Stomach smooth muscle (tissue), 2 donors: ENCODE results near the gene MRM3.
"Not testable (repeated sequence)": the region's sequence is repeated elsewhere in the genome, so short reads cannot be mapped to it uniquely, and the experiment has no call there.

Experiments used
- H3K27ac ChIP-seq: one replicate; pipeline ENCODE4 v1.7.0; 2013; ENCODE audit warnings: mild to moderate bottlenecking, low read length, inconsistent platforms
- H3K27me3 ChIP-seq, 2 donors: one replicate each; pipeline ENCODE4 v1.7.0; 2013; ENCODE audit warnings: low read length in 2 of 2; ENCODE audit not compliant: insufficient read depth in 2 of 2, control insufficient read depth in 1 of 2
- H3K36me3 ChIP-seq, 2 donors: one replicate each; pipeline ENCODE4 v1.7.0; 2013; ENCODE audit warnings: low read length in 2 of 2; ENCODE audit not compliant: control insufficient read depth in 2 of 2, insufficient read depth in 2 of 2
- H3K4me1 ChIP-seq: one replicate; pipeline ENCODE4 v1.7.0; 2013; ENCODE audit warnings: low read length; ENCODE audit not compliant: control insufficient read depth, insufficient read depth
- H3K4me3 ChIP-seq, 2 donors: one replicate each; pipeline ENCODE4 v1.7.0; 2013; ENCODE audit warnings: low read length in 2 of 2
- H3K9ac ChIP-seq, 2 donors: one replicate each; pipeline ENCODE4 v1.7.0; 2013; ENCODE audit warnings: low read length in 2 of 2, mild to moderate bottlenecking in 1 of 2
- H3K9me3 ChIP-seq, 2 donors: one replicate each; pipeline ENCODE4 v1.7.0; 2013; ENCODE audit warnings: low read length in 2 of 2; ENCODE audit not compliant: control insufficient read depth in 2 of 2
- donor health status: healthy.
- donor health status: Pancreatic carcinoma.

MRM3 gene

GRCh38 chr17:787641-788221 is 5.6 kb downstream of the MRM3 start:
- H3K27ac ChIP-seq: no peak overlapping the region
- H3K27me3 ChIP-seq: no peaks in the 10 kb centered on the region
- H3K36me3 ChIP-seq: peaks cover 14 to 30% of the 10 kb centered on the region in 2 donors
- H3K4me3 ChIP-seq: no peak overlapping the region
- no peak overlapping the region for H3K9ac ChIP-seq
- H3K4me1 ChIP-seq: peaks cover 35% of the 10 kb centered on the region
- H3K9me3 ChIP-seq: no peaks in the 10 kb centered on the region

DNA sequence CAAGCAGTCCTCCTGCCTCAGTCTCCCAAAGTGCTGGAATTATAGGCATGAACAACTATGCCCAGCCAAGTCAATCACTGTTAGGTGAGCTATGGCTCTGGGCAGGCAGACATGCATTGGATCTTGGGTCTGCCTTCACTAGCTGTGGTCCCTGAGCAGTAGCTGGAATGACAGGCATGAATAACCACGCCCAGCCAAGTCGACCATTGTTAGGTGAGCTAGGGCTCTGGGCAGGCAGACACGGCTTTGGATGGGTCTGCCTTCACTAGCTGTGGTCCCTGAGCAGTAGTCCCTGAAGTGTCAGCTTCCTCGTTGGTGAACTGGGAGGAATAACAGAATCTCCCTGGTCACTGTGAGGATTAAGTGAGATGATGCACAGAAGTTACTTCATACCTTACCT is 6.4 kb downstream of the MRM3 start:
- peaks cover 14 to 30% of the 10 kb centered on the region in 2 donors for H3K36me3 ChIP-seq
- H3K4me1 ChIP-seq: peaks cover 33% of the 10 kb centered on the region
- no peak overlapping the region for H3K4me3 ChIP-seq
- no peaks in the 10 kb centered on the region for H3K27me3 ChIP-seq
- no peak overlapping the region for H3K27ac ChIP-seq
- H3K9me3 ChIP-seq: no peaks in the 10 kb centered on the region
- no peak overlapping the region for H3K9ac ChIP-seq

DNA sequence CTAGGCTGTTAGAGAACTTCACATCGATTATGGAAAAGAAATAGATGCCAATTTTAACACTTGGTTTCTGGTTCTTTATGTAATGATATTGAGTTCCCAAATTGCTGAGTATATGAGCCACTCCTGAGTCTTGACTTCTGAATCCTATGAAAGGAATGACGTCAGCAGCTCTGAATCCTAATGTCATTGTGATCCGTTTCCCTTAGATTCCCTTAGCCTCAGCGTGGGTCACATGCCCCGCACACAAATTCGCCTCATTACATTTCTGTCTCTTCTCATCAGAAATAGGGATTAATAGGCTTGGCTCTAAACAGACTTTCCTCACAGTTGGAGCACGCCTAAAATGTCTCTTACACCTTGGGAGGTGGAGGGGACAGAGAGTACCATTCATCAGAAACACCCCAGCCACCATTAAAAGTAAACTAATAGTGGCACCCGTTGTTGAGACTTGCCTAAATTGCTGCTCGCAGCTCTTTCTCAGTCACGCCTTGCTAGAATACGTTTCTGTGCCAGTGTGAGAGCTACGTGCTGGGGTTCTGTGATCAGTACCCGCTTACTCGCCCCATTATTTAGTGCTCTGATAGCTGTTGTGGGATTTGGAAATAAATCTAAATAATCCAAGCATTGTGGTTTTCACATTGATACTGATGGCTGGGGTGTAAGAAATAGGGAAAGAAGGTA is 7.1 kb downstream of the MRM3 start:
- Histone ChIP-seq H3K27me3 (no peaks in the 10 kb centered on the region), H3K9ac (no peak overlapping the region), H3K4me3 (no peak overlapping the region), H3K4me1 (peaks cover 33% of the 10 kb centered on the region), H3K36me3 (peaks cover 14 to 26% of the 10 kb centered on the region in 2 donors), H3K27ac (no peak overlapping the region), H3K9me3 (no peaks in the 10 kb centered on the region)

DNA sequence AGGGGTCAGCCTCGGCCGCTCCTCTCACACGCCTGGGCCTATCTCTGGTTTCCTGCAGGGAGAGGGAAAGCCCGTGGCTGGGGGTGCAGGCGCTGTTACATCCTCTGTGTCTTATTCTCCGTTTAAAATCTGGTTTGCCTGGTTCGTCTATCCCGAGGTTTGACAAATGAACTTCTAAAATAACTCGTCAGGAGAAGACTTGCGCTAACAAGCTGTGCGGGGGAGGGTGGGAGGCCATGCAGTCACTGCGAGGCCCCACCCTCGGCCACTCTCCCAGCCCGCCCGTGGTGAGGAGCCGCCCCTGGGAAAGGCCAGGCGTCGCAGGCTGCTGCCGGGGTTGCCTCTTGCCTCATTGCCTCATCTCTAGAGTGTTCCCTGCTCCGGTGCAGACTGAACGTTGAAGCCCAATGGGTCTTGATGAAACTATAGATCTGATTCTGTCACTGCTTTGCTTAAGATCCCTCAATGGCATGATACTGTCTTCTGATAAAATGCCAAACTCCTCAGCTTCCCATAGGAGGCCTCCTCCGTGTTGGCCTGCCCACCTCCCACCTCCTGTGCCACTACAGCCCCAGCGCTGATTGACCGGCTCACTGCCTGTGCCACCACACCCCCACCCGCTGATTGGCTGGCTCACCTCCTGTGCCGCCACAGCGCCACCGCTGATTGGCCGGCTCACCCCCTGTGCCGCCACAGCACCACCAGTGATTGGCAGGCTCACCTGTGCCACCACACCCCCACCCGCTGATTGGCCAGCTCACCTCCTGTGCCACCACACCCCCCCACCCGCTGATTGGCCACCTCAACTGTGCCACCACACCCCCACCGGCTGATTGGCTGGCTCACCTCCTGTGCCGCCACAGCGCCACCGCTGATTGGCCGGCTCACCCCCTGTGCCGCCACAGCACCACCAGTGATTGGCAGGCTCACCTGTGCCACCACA is 8.0 kb downstream of the MRM3 start:
- H3K4me1 ChIP-seq: peaks cover 34% of the 10 kb centered on the region
- not testable (repeated sequence) for H3K9ac ChIP-seq, H3K27me3 ChIP-seq, H3K9me3 ChIP-seq, H3K4me3 ChIP-seq, H3K27ac ChIP-seq
- peaks cover 14 to 25% of the 10 kb centered on the region in 2 donors for H3K36me3 ChIP-seq

DNA sequence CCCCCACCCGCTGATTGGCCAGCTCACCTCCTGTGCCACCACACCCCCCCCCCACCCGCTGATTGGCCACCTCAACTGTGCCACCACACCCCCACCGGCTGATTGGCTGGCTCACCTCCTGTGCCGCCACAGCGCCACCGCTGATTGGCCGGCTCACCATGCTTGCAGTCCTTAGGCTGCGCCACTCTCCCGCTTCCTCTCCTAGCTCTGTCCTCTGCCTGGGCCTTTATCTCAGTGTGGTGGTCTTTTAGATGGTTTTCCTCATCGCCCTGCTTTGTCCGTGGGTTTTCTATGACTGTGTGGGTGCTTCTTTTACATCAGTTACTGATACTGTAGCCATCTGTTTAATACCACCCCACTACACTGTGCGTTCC is 8.7 kb downstream of the MRM3 start:
- Histone ChIP-seq H3K4me1 (peaks cover 38% of the 10 kb centered on the region), H3K4me3 (peak overlapping the region in 1 of 2 donors; percentile 54), H3K36me3 (peaks cover 14 to 25% of the 10 kb centered on the region in 2 donors)
- H3K27me3 ChIP-seq, H3K9ac ChIP-seq, H3K9me3 ChIP-seq, H3K27ac ChIP-seq: not testable (repeated sequence)

- Histone ChIP-seq H3K9ac (no peak overlapping the region), H3K27ac (peak overlapping the region; percentile 6), H3K4me1 (peaks cover 38% of the 10 kb centered on the region), H3K4me3 (no peak overlapping the region), H3K9me3 (no peaks in the 10 kb centered on the region), H3K27me3 (no peaks in the 10 kb centered on the region), H3K36me3 (peaks cover 14 to 27% of the 10 kb centered on the region in 2 donors)
These were observed 9.7 kb downstream of the MRM3 start for GRCh38 chr17:791829-792228.

DNA sequence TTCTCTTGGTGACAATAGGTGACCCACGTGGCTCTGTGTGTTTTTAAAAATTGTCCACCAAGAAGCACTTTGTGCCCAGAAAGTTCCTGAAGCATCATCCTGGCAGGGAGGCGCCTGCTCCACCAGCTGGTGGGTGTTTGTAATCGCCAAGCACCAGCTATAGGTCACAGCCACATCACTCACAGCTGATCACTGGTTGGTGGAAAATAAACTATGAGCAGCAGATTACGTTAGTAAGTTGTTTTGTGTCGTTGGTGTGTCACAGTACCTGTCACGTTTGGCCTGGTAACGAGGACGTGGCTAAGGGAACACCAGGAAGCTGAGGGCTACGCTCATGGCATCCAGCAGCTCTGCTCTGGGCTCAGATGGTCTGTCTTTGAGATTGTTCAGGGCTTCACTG is 10.1 kb downstream of the MRM3 start:
- Histone ChIP-seq H3K4me1 (peaks cover 38% of the 10 kb centered on the region), H3K27ac (peak overlapping the region; percentile 6), H3K27me3 (no peaks in the 10 kb centered on the region), H3K4me3 (no peak overlapping the region), H3K36me3 (peaks cover 14 to 27% of the 10 kb centered on the region in 2 donors), H3K9me3 (no peaks in the 10 kb centered on the region), H3K9ac (no peak overlapping the region)

DNA sequence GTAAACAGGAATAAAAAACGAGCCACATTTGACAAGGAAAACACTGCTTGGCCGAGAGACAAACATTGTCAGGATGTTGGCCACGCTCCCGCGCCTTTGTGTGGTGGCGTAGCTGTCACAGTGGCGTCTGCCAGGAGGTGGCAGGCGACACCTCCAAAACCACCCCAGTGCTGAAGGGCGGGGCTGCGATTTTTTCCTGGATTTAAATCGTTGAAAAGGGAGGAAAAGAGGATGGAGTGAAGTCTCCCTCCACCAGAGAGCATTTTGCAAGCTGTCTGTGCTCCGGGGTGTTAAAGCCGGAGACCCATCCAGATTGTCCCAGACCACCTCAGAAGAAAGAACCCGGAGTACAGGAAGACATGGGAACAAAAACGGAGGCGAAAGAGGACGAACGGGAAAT is 12.7 kb downstream of the MRM3 start:
- Histone ChIP-seq H3K27ac (peak overlapping the region; percentile 70), H3K4me1 (peaks cover 36% of the 10 kb centered on the region), H3K4me3 (peak overlapping the region in 1 of 2 donors; percentile 64), H3K36me3 (peaks cover 8 to 15% of the 10 kb centered on the region in 2 donors), H3K9ac (peak overlapping the region; percentile 36 to 37), H3K9me3 (no peaks in the 10 kb centered on the region), H3K27me3 (no peaks in the 10 kb centered on the region)

DNA sequence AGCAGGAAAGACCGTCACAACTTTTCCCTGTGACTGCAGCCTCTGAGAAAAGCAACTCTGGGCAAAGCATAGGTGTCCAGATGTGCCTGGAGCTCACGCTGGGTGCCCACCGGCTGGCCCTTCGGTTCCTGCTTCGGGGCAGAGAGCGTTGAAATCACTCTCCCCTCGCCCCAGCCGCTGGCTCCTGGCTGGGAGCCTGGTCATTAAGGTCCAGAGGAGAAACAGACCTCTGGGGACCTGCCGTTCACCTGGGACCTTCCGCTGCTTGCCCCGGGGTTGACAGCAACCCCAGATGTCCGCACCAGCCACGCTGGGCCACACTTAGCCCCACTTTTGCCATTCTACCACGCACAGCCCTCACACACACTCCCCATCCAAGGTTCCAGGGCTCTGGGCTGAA is 13.1 kb downstream of the MRM3 start:
- Histone ChIP-seq H3K4me3 (peak overlapping the region in 1 of 2 donors; percentile 64), H3K9me3 (no peaks in the 10 kb centered on the region), H3K27ac (peak overlapping the region; percentile 70), H3K36me3 (peaks cover 10 to 18% of the 10 kb centered on the region in 2 donors), H3K27me3 (no peaks in the 10 kb centered on the region), H3K9ac (peak overlapping the region in 1 of 2 donors; percentile 36), H3K4me1 (peaks cover 32% of the 10 kb centered on the region)

DNA sequence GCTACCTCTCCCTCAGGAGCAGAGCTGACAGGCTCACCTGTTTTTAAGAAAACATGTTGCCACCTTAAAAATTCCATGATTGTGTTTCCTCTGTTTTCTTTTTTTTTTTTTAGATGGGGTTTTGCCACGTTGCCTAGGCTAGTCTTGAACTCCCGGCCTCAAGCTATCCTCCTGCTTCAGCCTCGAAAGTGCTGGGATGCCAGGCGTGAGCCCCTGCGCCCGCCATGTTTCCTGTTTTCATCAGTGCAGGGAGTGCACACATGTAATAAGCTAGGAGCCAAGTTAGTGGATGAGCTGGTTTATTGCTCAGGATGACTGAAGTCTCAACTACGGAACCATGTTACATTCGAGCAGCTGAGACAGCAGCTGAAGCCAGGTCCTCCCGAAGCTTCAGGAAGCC is 13.6 kb downstream of the MRM3 start:
- H3K27me3 ChIP-seq: no peaks in the 10 kb centered on the region
- peak overlapping the region; percentile 70 for H3K27ac ChIP-seq
- no peak overlapping the region for H3K9ac ChIP-seq
- peaks cover 31% of the 10 kb centered on the region for H3K4me1 ChIP-seq
- no peaks in the 10 kb centered on the region for H3K9me3 ChIP-seq
- no peak overlapping the region for H3K4me3 ChIP-seq
- H3K36me3 ChIP-seq: peaks cover 12 to 20% of the 10 kb centered on the region in 2 donors
